Suprapubic skin (tissue), 4 donors: ENCODE measurements around the gene EPC1. TPM values are rescaled to one million over a fixed set of nuclear protein-coding genes. Genes with fewer than 3 reads are reported as not detected.
A peak's percentile ranks its signal among the peaks of the same experiment; 100 is the strongest.

Experiments
- DNase-seq, 2 donors: peaks; one replicate each; pipeline ENCODE4 v3.0.0-alpha.2; 2019; ENCODE audit warnings: low spot score in 2 of 2
- H3K27ac ChIP-seq: fragments of 200-600 bp; sonication (generic); one replicate; pipeline ENCODE4 v1.5.1; 2019
- H3K27me3 ChIP-seq: fragments of 200-600 bp; sonication (generic); one replicate; pipeline ENCODE4 v1.5.1; 2019
- H3K36me3 ChIP-seq: fragments of 200-600 bp; sonication (generic); one replicate; pipeline ENCODE4 v1.5.1; 2019
- H3K4me1 ChIP-seq: fragments of 200-600 bp; sonication (generic); one replicate; pipeline ENCODE4 v1.5.1; 2019
- H3K4me3 ChIP-seq: fragments of 200-600 bp; sonication (generic); one replicate; pipeline ENCODE4 v1.5.1; 2019; ENCODE audit warnings: mild to moderate bottlenecking
- H3K9me3 ChIP-seq: fragments of 200-600 bp; sonication (generic); one replicate; pipeline ENCODE4 v1.5.1; 2019
- EP300 ChIP-seq: sonication (generic); formaldehyde crosslinking; IDR thresholded peaks from one replicate; pipeline ENCODE4 v1.6.1; 2017; ENCODE audit warnings: antibody characterized with exemption
- POLR2A ChIP-seq, 2 donors: fragments of 450-650 bp; IDR thresholded peaks; one replicate each; pipeline ENCODE4 v1.6.1; 2017; ENCODE audit warnings: antibody characterized with exemption in 2 of 2, mild to moderate bottlenecking in 2 of 2, moderate library complexity in 2 of 2
- POLR2AphosphoS5 ChIP-seq, 3 donors: sonication (generic); formaldehyde crosslinking; IDR thresholded peaks; one replicate each; pipeline ENCODE4 v1.6.1; 2017; ENCODE audit warnings: antibody characterized with exemption in 3 of 3
- WGBS: methylation state at CpG from one replicate; pipeline ENCODE4 v1.1.5; 2018; 5-methylcytosine and 5-hydroxymethylcytosine counted together
- total RNA-seq, 4 donors: library from RNA; depleted of rRNA; stranded (reverse); fragments of >200 nt; gene quantifications; one replicate each; pipeline ENCODE4 v1.1.0, GENCODE V29; 2016
- TF ChIP-seq, protein P1 (sequence below), 2 donors: fragments of 200-600 bp in 1 of 2; fragments of 450-650 bp in 1 of 2; sonication (generic) in 1 of 2; IDR thresholded peaks; one replicate each; pipeline ENCODE4 v1.5.1; 2016 to 2019; ENCODE audit warnings: antibody characterized with exemption in 2 of 2, mild to moderate bottlenecking in 1 of 2, moderate library complexity in 1 of 2

The EPC1 gene
- total RNA-seq, 4 donors from 2014 or later: 29.6 to 55.4 (median 47.1) TPM

DNA sequence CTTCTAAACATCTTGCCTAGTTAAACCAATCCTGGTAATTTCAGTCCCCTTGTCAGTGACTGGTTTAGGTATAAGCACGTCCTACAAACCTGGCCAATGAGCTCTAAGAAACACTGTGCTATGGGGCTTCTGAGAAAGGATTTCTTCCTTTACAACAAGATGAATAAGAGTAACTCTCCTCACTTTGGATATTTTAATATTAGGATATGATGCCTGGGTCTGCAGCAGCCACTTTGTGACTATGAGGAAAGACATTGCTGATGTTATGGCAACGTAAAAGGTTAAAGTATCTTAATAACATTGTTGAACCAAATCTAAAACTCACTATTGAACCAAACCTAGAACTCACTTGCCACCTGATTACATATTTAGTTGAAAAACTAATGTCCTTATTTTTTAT is 26.5 kb upstream of the EPC1 start:
- H3K36me3 ChIP-seq: no peaks in the 10 kb centered on the region
- no peaks in the 10 kb centered on the region for H3K9me3 ChIP-seq
- peaks cover 28% of the 10 kb centered on the region for H3K4me1 ChIP-seq
- H3K27me3 ChIP-seq: no peaks in the 10 kb centered on the region
- TF ChIP-seq EP300: no peak
- TF ChIP-seq, protein P1, sequence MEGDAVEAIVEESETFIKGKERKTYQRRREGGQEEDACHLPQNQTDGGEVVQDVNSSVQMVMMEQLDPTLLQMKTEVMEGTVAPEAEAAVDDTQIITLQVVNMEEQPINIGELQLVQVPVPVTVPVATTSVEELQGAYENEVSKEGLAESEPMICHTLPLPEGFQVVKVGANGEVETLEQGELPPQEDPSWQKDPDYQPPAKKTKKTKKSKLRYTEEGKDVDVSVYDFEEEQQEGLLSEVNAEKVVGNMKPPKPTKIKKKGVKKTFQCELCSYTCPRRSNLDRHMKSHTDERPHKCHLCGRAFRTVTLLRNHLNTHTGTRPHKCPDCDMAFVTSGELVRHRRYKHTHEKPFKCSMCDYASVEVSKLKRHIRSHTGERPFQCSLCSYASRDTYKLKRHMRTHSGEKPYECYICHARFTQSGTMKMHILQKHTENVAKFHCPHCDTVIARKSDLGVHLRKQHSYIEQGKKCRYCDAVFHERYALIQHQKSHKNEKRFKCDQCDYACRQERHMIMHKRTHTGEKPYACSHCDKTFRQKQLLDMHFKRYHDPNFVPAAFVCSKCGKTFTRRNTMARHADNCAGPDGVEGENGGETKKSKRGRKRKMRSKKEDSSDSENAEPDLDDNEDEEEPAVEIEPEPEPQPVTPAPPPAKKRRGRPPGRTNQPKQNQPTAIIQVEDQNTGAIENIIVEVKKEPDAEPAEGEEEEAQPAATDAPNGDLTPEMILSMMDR (IDR thresholded peaks at IDR 0.05): no peak
- no peak for TF ChIP-seq POLR2A (IDR thresholded peaks at IDR 0.05)
- no peak for TF ChIP-seq POLR2AphosphoS5 (IDR thresholded peaks at IDR 0.05)
- no peak for DNase-seq
- no peak overlapping the region for H3K4me3 ChIP-seq
- 97% methylated on average over 2 of the region's 2 CpGs for WGBS
- H3K27ac ChIP-seq: no peak overlapping the region

DNA sequence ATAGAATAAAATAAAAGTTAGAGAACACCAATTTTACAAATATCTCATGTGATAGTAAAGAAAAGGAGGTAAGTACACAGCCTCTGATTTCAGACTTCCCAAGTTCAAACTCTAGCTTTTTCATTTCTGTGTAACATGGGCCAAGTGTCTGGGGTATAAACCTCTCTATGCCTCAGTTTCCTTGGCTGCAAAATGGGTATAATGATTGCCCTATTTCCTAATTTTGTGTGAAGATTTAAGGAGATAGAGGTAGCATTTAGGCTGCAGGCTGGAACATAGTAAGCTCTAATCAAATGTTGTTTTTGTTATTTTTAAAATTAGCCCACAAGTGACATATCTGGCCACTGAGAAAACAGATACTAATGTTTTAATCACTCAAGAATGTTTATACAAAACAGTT is 26.1 kb upstream of the EPC1 start:
- H3K27me3 ChIP-seq: no peaks in the 10 kb centered on the region
- TF ChIP-seq, protein P1 (IDR thresholded peaks at IDR 0.05): no peak
- TF ChIP-seq POLR2AphosphoS5 (IDR thresholded peaks at IDR 0.05) (no peak), POLR2A (IDR thresholded peaks at IDR 0.05) (no peak), EP300 (no peak)
- H3K9me3 ChIP-seq: no peaks in the 10 kb centered on the region
- peaks cover 30% of the 10 kb centered on the region for H3K4me1 ChIP-seq
- DNase-seq: no peak
- H3K4me3 ChIP-seq: no peak overlapping the region
- no peak overlapping the region for H3K27ac ChIP-seq
- no peaks in the 10 kb centered on the region for H3K36me3 ChIP-seq

DNA sequence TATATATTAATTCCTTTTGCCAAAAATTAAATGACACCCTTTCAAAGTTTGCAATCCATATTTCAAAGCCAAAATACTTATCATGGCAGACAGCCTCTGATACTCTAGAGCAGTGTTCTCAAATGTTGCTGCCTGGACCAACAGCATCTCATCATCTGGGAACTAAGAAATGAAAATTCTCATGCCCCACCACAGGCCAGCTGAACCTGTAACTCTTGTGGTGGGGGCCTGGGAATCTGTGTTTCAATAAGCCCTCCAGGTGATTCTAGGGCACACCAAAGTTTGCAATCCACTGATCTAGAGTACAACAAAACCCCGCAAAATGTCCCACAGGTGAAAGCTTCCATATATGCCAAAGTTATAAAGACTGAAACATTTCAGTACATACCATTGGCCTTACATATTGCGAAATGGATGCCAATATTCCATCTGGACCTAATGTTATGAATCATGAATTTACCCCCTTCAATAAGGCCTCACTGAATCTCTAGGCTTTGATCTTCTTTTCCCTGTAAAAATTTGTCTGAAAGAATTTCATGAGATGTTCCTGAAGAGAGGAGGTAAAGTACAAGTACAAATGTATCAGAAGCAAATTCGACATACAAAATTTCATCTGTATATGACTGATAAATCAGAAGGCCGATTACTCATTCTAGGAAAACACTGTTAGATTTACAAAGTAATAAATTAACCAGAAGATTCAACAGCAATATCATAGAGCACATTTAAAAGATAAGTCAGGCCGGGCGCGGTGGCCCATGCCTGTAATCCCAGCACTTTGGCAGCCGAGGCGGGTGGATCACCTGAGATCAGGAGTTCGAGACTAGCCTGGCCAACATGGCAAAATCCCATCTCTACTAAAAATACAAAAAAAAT is 25.3 kb upstream of the EPC1 start:
- peaks cover 37% of the 10 kb centered on the region for H3K4me1 ChIP-seq
- no peak for TF ChIP-seq EP300
- TF ChIP-seq, protein P1 (IDR thresholded peaks at IDR 0.05): no peak
- no peak for TF ChIP-seq POLR2AphosphoS5 (IDR thresholded peaks at IDR 0.05)
- TF ChIP-seq POLR2A (IDR thresholded peaks at IDR 0.05): no peak
- H3K27me3 ChIP-seq: no peaks in the 10 kb centered on the region

DNA sequence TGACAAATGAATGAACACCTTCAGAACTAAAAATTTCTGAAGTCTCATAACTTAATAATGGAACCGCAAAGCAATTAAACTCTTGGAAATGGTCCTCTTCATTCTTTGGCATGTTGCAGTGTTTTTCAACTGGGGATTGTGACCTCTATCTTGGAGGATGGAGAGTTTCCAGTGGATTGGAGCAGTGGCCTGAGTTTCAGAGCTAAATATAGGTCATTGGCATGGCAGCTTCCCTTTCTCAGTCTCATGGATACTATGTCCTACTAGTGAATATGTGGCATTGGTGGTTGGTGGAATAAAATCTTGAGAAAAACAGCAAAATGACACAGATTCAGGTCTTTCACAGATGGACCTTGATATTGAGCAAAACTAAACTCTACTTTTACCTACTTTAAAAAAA is 24.1 kb upstream of the EPC1 start:
- Histone ChIP-seq H3K36me3 (no peaks in the 10 kb centered on the region), H3K27me3 (no peaks in the 10 kb centered on the region), H3K9me3 (no peaks in the 10 kb centered on the region), H3K27ac (no peak overlapping the region), H3K4me1 (peaks cover 33% of the 10 kb centered on the region), H3K4me3 (no peak overlapping the region)
- DNase-seq: no peak
- WGBS: 93% methylated on average over 1 of the region's 1 CpG
- TF ChIP-seq POLR2A (IDR thresholded peaks at IDR 0.05) (no peak), EP300 (no peak), POLR2AphosphoS5 (IDR thresholded peaks at IDR 0.05) (no peak)
- TF ChIP-seq, protein P1 (IDR thresholded peaks at IDR 0.05): no peak

More for the DNA sequence above, 25.3 kb upstream of the EPC1 start:
- Histone ChIP-seq H3K27ac (no peak overlapping the region), H3K36me3 (no peaks in the 10 kb centered on the region), H3K9me3 (no peaks in the 10 kb centered on the region), H3K4me3 (no peak overlapping the region)
- WGBS: 91% methylated on average over 10 of the region's 10 CpGs
- no peak for DNase-seq

DNA sequence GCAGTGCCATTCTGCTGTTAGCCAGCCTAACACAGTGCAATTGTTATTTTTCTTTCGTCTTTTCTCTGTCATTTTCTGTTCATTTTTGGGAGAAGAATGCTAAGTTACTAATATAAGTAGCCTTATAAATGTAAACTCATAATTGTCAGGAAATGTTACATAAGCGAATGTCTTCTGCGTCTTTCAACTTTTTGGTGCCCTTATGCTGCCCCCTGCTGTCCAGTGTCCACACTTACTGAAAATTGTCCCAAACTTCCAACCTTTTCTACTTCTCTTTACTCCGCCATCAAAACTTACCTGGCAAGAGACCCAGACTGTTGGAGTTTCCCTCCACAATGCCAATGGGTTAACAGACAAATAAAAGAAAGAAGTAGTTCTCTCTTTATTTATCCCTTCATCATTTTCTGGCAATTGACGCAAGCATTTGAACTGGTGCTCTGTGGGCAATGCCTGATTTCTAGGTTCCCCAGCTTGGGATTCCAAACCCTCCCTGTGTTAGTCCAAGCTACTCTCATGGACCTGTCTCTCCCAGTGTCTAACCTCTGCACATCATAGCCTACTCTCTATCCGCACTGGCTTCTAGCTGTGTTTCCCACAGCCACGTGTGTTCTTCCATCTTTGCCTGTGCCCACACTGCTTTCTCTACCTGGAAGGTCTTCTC is 21.0 kb upstream of the EPC1 start:
- Histone ChIP-seq H3K9me3 (no peaks in the 10 kb centered on the region), H3K4me3 (no peak overlapping the region), H3K4me1 (peaks cover 14% of the 10 kb centered on the region), H3K27me3 (no peaks in the 10 kb centered on the region), H3K27ac (no peak overlapping the region), H3K36me3 (no peaks in the 10 kb centered on the region)
- peak in 1 of 2 donors; percentile 77 for DNase-seq
- 22% methylated on average over 7 of the region's 7 CpGs for WGBS
- TF ChIP-seq EP300: no peak
- TF ChIP-seq, protein P1 (IDR thresholded peaks at IDR 0.05): peak; percentile 57 to 73
